Neural cell (in vitro differentiated cells): ENCODE results near the gene CCDC50.

Source experiments
- TF ChIP-seq, protein P1 (sequence below): fragments of 450-650 bp; IDR thresholded peaks from 2 replicates; pipeline ENCODE4 v1.5.1; 2014; ENCODE audit warnings: antibody characterized with exemption, mild to moderate bottlenecking, moderate library complexity; ENCODE audit not compliant: poor library complexity, severe bottlenecking
- TF ChIP-seq, protein P2 (sequence below): IDR thresholded peaks from 2 replicates; pipeline ENCODE4 v1.6.1; 2012; ENCODE audit warnings: borderline replicate concordance

DNA sequence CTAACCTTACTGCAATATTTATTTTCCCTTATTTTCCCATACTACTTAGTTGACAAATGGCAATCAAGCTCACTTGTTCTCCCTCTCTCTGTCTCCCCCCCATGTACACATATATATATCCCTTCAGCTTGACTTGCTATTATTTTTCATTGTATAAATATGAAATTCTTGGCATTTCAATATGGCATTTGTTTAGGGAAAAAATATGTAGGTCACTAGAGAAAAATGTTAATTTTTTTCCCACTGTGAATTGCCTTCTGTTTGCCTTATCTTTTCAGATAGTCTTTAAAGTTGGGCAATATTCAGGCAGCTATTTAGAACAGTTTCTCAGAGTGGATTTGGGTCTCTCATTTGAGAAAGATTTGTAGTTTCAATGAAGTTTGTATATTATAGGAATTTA is 64.0 kb downstream of the CCDC50 start:
- TF ChIP-seq, protein P1, sequence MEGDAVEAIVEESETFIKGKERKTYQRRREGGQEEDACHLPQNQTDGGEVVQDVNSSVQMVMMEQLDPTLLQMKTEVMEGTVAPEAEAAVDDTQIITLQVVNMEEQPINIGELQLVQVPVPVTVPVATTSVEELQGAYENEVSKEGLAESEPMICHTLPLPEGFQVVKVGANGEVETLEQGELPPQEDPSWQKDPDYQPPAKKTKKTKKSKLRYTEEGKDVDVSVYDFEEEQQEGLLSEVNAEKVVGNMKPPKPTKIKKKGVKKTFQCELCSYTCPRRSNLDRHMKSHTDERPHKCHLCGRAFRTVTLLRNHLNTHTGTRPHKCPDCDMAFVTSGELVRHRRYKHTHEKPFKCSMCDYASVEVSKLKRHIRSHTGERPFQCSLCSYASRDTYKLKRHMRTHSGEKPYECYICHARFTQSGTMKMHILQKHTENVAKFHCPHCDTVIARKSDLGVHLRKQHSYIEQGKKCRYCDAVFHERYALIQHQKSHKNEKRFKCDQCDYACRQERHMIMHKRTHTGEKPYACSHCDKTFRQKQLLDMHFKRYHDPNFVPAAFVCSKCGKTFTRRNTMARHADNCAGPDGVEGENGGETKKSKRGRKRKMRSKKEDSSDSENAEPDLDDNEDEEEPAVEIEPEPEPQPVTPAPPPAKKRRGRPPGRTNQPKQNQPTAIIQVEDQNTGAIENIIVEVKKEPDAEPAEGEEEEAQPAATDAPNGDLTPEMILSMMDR = no peak
- TF ChIP-seq, protein P2, sequence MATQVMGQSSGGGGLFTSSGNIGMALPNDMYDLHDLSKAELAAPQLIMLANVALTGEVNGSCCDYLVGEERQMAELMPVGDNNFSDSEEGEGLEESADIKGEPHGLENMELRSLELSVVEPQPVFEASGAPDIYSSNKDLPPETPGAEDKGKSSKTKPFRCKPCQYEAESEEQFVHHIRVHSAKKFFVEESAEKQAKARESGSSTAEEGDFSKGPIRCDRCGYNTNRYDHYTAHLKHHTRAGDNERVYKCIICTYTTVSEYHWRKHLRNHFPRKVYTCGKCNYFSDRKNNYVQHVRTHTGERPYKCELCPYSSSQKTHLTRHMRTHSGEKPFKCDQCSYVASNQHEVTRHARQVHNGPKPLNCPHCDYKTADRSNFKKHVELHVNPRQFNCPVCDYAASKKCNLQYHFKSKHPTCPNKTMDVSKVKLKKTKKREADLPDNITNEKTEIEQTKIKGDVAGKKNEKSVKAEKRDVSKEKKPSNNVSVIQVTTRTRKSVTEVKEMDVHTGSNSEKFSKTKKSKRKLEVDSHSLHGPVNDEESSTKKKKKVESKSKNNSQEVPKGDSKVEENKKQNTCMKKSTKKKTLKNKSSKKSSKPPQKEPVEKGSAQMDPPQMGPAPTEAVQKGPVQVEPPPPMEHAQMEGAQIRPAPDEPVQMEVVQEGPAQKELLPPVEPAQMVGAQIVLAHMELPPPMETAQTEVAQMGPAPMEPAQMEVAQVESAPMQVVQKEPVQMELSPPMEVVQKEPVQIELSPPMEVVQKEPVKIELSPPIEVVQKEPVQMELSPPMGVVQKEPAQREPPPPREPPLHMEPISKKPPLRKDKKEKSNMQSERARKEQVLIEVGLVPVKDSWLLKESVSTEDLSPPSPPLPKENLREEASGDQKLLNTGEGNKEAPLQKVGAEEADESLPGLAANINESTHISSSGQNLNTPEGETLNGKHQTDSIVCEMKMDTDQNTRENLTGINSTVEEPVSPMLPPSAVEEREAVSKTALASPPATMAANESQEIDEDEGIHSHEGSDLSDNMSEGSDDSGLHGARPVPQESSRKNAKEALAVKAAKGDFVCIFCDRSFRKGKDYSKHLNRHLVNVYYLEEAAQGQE = no peak
